UCSD-AML1 (cell line): ENCODE data around the gene KCNMA1.

Source experiments
- DNase-seq: peaks from one replicate; lab custom pipeline; 2025; ENCODE audit not compliant: unreplicated experiment; lab: John Stamatoyannopoulos, UW

KCNMA1 gene

DNA sequence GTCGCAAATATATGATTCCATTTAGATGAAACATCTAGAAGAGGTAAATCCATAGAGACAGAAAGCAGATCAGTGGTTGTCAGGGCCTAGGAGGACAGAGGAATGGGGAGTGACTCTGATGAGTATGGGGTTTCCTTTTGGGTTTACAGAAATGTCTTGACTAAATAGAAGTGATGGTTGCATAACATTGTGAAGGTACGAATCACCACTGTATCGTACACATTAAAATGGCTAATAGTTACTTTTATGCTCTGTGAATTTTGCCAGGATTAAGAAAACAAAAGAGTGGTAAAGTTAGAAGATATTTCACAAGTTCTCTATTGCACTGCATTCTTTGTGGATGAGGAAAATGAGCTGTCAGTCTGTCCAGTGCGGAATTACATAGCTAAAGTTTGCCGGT is 407.4 kb downstream of the KCNMA1 start:
- no peak for DNase-seq

DNA sequence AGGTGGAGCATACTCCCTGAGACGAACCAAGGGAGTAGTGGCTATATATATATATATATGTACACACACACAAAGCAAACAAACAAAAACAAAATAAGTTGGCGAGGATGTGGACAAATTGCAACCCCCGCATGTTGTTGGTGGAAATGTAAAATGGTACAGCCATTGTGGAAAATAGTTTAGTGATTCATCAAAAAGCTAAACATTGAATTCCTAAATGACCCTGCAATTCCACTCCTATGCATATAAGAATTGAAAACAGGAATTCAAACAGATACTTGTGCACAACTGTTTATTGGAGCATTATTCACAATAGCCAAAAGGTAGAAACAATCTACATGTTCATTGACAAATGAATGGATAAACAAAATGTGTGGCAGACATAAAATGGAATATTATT is 407.9 kb downstream of the KCNMA1 start:
- no peak for DNase-seq

DNA sequence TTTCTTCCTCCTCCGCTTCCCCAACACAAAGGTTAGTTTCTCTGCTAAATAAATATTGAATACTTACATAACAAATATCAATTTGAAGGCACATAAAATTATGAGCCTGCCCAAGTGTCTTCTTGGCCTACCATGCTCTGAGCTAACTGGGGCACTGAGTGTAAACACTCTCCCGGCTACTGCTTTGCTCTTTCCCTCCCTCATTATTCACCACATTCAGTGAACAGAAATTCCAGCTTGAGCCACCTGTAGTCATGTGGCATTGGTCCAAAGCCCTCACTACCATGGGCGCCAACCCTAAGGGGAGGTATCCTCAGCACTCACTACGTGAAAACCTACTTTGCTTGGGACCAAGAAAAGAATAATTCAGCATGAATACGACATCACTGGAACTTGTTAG is 409.0 kb downstream of the KCNMA1 start:
- no peak for DNase-seq

DNA sequence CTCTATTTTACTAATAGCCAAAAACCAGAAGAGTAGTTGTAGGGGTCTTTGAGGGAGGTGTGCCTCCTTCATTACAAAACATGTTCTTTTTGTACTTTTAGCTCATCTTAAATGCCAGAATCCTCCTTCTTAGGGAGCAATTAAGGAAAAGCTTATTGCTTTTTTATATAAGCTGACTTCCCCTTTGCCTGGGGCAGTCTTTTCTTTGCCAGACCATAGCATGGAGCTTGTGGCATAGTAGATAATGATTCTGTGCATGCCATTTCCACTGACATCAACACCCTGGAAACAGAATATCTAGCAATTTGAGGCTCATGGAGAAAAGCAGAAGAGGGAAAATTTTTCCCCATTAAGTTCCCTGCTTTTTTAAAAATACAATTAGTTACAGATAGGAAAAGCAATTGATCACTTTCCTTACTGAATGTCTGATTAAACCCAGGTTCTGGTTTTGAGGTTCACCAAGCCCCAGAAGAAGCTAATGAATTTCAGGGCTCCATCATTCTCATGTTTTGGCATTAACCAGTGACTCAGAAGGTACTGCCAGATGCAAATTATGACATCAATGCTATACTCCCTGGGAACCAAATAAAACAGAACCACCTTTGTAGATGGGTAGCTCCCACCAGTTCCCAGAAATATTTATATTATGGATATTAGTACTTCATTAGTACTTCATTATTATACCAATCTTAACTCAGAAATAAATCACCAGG is 410.6 kb downstream of the KCNMA1 start:
- no peak for DNase-seq

DNA sequence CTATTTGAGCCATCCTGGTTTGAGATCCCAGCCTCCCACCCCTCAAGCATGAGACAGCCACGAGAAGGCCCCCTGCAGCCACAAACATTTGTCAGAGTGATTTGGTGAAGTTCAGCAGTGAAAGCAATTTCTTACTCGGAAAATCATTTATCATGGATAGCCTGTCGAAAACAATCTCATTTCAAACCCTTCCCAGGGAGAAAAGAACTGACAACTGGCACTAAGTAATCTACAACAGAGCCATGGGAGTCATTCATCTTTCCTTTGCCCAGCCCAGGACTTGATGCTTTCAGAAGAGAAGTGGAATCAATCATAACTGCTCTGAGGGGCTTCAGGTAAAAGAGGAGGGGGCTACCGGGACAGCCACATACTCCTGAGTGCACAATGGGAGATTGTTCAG is 411.2 kb downstream of the KCNMA1 start:
- no peak for DNase-seq

DNA sequence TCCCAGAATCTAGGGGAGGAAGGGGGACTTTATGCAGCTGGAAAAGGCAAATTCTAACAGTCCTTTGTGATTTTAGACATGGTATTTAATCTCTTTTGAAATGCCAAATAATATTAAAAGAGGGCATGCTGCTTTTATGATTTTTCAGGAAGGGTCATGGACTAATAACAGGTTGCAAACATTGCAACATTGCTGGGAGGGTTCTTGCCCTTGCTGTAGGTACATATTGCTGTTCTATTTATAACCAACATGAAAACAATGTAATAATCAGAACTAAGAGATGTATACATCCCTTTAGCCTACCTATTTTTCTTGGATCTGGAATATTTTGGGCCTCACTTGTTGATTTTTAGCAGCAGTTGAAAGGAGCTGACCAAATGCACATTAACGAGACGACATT is 411.6 kb downstream of the KCNMA1 start:
- DNase-seq, result no peak

DNA sequence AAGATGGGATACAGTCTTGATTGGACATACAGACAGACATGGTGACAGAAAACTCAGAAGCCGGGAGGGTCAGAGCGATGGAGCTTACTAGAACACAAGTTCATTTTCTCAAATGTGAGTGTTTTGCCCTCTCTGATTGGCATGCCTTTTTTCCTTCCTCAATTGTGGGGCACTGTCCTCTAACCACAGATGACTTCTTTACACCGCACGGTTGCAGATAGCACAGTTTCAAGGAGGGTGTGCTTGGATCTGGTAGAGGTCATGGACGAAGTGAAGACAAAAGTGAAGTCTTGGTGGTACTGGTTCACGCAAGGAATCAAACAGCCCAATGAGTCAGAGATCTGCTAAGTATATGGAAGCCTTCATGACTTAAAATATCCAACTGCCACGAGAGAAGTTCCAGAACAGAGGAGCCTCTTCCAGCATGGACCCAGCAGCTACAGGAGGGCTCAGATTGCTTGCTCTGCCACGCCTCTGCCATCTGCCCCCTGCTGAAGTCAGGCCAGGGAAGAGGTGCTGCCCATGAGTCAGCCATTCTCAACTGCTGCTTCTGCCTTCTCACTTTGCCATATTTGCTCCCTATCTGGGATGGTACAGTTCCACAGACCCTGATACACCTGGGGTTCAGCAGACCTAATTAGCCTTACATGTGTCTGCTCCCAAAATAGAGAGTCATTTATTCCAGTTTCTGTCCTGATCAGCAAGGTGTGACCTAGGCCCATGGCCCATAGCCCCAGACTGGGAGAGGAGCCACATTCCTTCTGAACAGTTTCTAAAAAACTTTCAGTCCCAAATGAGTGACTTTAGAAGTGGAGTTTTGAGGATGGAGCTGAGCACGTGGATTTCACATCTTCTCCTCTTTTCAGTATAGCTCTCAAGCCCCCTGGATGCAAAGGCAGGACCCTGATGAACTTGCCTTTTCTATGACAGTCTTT is 413.8 kb downstream of the KCNMA1 start:
- no peak for DNase-seq

DNA sequence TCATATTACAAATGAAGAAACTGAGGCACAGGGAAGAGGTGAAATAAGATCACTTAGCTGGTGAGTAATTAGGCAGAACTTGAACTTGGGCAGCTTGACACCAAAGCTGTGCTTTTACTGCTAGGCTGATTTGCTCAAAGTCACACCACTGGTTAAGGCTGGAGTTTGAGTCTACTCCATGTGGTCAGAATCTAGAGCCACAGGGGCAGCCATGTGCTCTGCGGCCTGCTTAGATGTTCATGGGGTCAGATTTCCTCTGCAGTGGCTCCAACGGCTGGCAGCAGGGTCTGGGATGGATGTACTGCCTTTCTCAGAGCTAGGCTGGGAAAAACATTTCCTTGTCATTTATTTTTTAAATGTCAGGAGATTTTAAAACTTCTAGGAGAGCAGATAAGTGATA is 417.5 kb downstream of the KCNMA1 start:
- no peak for DNase-seq

DNA sequence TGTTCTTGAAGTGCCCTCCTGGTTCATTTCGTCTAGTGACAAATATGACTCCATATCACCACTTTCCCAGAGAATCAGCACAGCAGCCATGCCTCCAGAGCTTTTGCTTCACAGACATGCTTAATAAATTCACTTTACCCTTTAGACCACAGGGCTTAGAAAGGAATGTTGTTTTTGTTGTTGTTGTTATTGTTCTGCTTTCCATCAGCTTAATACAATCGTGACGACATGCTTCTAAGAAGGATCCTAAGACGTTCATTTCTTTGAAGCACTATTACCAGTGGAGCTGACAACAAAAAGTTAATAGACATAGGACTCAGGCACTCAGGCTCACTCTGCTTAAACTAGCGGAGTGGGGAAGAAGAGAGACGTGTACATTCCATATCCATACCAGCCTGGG is 418.6 kb downstream of the KCNMA1 start:
- DNase-seq, result no peak

DNA sequence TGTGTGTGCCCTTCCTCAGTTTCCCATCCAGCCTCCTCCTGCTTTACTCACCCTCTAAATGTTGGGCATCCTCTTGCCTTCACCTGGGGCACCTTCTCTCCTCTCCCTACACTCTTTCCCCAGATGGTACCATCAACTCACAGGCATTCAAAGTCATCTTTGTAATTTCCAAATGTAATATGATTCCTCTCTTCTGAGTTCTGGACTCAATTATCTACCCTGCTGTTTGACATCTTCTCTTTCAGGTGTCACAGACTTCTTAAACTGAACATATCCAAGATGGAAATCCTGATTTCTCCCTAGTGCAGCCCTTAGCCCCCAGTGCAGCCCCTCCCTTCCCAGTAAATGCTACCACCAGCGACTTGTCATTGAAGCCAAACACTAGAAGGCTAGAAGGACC is 422.8 kb downstream of the KCNMA1 start:
- no peak for DNase-seq

DNA sequence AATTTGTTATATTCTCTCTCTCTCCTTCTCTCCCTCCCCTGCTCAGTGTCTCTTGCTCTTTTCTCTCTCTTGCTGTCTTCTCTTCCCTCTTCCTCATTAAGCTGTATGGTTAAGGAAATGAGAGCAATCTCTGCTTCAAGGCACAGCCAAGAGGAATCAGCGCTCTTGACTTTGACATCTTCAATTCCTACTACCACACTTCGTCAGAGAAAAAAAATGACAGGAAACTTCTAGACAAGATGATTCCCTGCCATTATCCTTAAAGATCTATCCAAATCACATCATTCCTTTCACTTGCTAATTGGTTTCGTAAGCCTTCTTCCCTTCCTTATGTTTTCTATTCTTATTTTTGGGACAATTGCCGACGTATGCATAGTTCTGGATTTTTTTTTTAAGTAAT is 425.0 kb downstream of the KCNMA1 start:
- no peak for DNase-seq

DNA sequence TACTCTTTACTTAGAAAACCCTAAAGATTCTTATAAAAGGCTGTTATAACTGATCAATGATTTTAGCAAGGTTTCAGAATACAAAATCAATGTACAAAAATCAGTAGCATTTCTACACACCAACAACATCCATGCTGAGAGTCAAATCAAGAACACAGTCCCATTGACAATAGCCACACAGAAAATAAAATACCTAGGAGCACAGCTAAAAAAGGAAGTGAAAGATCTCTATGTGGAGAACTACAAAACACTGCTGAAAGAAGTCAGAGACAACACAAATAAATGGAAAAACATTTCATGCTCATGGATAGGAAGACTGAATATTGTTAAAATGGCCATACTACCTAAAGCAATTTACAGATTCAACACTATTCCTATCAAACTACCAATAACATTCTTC is 427.0 kb downstream of the KCNMA1 start:
- DNase-seq, result no peak

DNA sequence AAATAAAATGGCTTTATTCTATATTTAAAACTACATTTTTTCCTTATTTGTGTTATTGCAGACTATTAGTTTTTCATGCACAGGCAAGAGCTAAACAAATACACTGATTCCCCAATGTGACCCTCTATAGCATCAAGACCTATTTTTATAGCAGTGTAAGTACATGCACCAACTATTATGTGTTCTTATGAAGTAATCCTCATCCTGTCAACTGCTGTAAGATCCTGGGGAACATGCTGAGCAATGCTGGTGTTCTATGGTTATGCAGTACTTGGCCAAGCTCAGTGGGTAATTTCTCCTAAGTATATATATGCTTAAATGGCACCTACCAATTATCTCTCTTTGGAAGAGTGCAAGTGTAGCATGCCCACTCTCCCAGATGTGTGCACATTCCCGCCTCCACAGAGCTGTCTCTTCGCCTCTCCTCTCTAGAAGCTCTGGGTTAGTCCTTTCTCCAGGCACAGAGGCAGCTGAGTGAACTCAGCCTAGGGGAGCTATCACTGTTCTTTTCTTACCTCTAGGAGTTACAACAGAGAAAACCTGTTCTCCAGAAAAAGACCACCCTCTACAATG is 428.8 kb downstream of the KCNMA1 start:
- no peak for DNase-seq

DNA sequence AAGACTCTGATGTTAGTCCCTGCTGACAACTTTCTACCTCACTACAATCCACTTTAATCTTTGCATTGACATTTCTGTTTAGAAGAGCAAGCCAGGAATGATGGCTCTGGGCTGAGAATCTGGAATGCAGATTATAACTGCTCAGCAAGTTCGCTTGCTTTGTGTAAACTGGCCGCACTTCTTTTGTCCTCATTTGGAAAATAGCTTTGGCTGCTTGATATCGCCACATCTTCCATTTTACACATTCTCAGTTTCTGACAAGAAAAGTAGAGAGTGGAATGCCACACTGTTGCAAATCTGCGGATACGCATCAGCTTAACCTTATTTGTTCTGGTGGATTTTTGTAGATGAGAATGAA is 429.8 kb downstream of the KCNMA1 start:
- DNase-seq, result no peak

DNA sequence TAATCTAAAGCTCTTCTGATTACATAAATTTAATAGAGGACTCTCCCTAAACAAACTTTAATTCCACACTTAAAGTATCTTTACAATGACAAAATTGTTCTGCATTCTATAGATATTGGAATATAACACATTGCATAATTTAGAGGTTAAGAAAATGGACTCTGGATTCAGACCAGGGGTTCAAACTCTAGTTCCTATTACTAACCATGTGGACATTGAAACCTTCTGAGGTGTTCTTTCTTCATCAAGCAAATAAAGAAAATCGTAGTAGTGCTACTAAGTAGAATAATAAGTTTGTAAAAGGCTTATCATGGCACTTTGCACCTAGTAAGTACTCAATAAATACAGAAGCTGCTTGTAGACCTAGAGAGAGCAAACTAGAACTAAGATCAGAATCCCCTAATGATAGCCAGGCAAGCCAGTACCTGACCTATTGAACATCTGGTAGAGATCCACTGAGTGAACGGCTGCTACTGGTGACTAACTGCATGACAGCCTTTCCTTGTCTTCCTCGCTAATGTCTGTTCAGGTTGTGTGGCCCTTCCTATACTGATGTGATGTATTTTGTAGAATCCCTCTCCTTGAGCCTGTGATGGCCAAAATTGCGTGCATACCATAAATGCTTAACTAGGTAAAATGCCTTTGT is 430.3 kb downstream of the KCNMA1 start:
- no peak for DNase-seq

DNA sequence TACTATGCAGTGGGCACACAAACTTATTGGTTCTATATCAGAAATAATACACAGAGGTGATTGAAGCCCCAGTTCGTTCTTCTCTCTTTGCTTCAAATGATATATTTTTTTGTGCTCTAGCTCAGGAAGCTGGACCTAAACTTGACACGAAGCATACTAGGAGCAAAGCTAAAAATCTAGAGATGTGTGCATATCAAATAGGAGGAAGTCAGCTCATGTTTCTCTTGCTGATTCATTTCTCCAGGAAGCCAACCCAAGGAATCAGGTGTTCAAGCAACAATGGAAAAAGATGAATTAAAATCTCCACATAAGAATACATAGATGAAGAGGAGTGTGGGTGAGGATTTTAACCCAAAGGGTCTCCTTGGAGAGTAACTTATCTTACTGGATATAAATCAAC is 432.5 kb downstream of the KCNMA1 start:
- DNase-seq, result no peak

DNA sequence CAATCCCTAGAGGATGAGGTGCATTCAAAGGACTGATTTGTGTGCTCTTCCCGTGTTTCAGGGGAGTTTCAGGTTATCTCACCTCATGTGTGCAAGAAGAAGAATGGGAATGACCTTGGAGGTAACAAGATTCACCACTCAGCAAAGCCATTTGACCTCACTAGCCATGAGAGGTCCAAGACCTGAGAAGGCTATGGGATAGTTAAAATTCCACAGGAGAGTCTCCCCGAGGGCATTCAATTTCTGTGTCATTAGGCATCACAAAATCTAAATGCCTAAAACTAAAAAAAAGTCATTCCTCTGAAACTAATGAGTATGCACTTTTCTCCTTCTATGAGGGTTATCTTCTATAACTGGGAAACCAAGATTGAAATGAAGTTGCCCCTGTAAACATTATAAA is 433.4 kb downstream of the KCNMA1 start:
- DNase-seq, result no peak

DNA sequence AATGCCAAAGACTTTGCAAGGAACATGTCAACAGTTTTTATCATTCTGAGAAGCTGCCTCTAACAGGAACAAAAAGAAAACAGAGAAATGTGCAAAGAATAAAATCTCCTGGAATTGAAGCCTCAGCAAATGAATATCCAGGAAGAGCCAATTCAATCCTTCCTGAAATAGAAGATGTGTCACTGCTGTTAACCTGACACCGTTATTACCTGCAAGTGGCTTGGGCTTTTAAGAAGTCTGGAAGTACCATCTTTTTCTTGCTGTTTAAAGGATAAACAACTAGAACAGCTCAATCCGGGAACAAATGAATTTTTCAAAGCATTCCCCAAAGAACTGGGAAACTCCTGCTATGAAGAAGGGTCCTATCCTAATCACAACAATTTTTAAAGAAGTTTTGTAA is 434.8 kb downstream of the KCNMA1 start:
- no peak for DNase-seq

DNA sequence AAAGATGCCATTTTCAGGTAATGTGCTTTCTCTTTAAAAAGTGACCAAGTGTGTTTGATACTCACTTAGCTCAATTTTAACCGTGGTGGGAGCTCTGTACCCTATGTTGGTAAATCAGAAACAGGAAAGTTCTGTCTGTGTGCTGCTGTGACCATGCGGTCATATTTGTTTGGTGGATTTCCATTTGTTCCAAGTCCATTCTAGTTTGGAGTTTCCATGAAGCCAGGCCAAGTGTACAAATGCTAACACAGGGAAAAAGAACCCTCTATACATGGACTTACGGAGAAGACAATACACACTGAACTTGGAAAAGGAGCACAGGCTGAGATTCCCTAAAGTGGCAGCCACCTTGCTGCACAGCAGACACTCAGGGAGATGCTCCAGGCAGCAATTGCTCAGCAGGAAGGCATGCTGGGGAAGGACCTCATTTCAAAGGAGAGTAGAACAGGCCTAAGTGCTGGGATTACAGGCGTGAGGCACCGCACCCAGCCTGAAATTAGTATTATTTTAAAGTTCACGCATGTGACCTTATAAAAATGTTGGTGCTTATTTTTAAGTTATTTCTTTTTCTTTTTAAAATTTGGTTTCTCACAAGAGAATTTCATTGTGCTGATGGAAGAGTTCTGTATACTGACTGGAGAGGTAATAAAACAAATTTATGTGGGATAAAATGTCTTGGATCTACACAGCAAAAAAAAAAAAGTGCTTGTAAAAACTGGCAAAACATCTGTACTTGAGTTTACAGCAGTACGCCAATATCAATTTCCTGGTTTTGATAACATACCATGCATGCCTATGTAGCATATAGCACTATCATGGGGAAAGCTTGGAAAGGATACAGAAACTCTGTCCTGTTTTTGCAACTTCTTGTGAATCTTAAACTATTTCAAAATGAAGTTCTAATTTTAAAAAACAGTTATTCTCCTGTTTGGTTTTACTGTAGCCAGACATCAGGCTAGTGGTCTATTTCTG is 436.2 kb downstream of the KCNMA1 start:
- DNase-seq, result no peak

DNA sequence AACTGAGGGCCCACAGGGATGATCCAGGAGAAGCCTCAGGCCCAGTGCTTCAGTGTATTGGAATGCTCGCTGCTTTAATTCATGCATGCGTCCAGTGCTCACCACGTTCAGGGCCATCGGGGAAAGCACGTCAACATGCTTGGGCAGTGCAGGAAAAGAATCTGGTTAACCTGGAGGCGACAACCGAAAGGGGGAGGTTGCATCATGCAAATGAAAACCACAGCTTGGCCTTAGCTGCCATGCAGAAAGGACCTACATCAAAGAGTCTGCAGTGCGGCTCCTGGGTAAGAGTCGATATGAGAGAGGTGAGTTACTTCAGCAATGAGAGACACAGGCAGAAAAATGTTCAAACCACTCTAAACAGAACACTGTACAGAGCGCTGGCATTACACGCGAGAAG is 440.1 kb downstream of the KCNMA1 start:
- no peak for DNase-seq

DNA sequence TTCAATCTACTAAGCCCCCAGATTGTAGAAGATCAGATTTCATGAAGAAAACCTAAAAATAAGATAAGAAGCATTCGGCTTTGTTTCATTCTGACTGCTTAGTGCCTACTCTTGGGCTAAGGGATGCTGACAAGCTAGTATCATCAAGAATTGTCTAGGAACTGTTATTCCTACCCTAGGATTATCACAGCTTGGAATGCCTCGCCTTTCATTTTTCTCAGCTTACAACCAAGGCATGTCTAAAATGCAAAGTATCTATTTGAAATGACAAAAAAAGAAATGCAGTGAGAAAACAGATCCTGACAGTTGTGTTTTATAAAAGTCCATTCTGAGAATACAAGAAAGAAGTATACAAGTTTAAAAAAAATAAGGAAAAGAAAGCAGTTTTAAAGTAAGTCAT is 441.0 kb downstream of the KCNMA1 start:
- no peak for DNase-seq
